Fibroblast of the aortic adventitia (primary cell): Measurements from ENCODE around the gene GCM1. TPM values are rescaled to one million over a fixed set of nuclear protein-coding genes. Genes with fewer than 3 reads are reported as not detected.

ENCODE experiments used
- DNase-seq: peaks from one replicate; pipeline ENCODE4 v3.0.0-alpha.2; 2010; ENCODE audit warnings: low read depth
- H3K4me3 ChIP-seq: 2 replicates; pipeline ENCODE4 v1.5.1; 2011; ENCODE audit warnings: low read depth, mild to moderate bottlenecking, control low read depth, low read length, moderate library complexity
- CTCF ChIP-seq: IDR thresholded peaks from 2 replicates; pipeline ENCODE4 v1.5.1; 2011; ENCODE audit warnings: mild to moderate bottlenecking, low read length, control low read depth, inconsistent platforms; ENCODE audit not compliant: insufficient read depth
- total RNA-seq: library from RNA; depleted of rRNA; stranded (reverse); fragments of >200 nt; gene quantifications from 2 replicates; pipeline ENCODE4 v1.2.3, GENCODE V29; 2012; ENCODE audit warnings: low replicate concordance

Gene GCM1
- total RNA-seq, 1 donor: under 0.01 TPM

GRCh38 chr6:53134601-53135235, 13.9 kb downstream of the GCM1 start:
- TF ChIP-seq CTCF: no peak
- no peak for DNase-seq
- H3K4me3 ChIP-seq: no peak overlapping the region

DNA sequence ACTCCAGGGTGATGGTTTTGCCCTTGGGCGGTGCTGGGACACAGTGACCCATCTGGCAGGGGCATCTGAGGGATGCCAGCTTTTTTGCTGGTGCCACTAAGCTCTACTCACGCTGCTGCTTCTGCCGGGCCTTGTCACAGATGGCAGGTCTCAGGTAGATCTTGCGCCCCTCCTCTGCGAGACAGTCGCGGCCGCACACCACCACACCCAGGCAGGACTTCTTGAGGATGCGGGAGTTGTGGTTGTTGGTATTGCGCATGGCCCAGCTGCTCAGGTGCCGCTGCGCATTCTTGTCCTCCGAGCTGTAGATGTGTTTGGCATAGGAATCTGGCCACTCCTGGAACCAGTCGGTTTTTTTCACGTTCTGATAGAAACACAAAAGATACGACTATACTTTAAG, 14.7 kb downstream of the GCM1 start:
- H3K4me3 ChIP-seq: no peak overlapping the region
- no peak for DNase-seq
- no peak for TF ChIP-seq CTCF

DNA sequence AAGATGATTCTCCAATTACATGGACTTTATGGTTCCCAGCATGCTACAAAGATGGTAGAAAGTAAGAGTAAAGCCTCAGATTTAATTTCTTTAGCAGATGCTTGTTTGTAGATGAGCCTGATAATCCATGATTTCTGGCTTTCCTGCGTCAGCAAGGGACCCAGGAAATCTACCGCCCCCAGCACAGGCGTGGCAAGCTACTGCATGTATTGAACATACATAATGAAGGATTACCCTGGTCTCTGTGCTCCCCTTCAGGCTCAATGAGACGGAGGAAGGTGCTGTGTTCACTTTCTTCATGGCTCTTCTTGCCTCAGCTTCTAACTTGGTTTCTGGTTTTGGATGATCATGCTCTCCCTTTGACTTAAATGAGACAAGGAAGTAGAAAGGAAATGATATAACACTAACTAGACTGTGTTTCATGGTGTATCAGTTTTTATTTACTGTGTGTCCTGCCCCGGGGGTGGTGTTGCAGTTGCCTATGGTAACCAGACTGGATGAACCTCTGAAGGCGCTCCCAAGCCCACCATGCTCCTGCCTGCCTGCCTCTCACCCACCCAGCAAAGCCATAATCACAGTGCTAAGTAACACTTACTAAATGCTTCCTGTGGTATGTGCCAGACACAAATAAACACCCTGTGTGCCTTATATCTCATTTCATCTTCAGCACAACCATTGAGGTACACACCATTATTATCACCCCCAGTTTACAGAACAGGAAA, 17.9 kb downstream of the GCM1 start:
- no peak for DNase-seq
- TF ChIP-seq CTCF: no peak
- no peak overlapping the region for H3K4me3 ChIP-seq

GRCh38 chr6:53128842-53129241, 19.8 kb downstream of the GCM1 start:
- TF ChIP-seq CTCF: no peak
- no peak for DNase-seq
- H3K4me3 ChIP-seq: no peak overlapping the region

DNA sequence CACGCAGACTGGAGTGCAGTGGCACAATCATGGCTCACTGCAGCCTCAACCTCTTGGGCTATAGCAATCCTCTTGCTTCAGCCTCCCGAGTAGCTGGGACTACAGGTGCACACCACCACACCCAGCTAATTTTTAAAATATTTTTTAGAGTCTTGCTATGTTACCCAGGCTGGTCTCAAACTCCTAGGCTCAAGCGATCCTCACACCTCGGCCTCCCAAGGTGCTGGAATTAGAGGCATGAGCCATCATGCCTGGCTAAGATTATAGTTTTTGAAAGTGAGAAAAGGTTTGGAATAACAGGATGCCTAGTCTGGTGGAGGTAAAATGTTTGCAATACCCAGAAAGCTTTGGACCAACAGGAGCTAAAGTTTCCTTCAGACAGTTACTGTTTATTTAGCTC, 23.4 kb downstream of the GCM1 start:
- no peak overlapping the region for H3K4me3 ChIP-seq
- no peak for DNase-seq
- no peak for TF ChIP-seq CTCF

GRCh38 chr6:53124131-53124800, 24.4 kb downstream of the GCM1 start:
- no peak for DNase-seq
- no peak for TF ChIP-seq CTCF
- H3K4me3 ChIP-seq: no peak overlapping the region
